Measurements from ENCODE around the gene CS.

Gene CS

DNA sequence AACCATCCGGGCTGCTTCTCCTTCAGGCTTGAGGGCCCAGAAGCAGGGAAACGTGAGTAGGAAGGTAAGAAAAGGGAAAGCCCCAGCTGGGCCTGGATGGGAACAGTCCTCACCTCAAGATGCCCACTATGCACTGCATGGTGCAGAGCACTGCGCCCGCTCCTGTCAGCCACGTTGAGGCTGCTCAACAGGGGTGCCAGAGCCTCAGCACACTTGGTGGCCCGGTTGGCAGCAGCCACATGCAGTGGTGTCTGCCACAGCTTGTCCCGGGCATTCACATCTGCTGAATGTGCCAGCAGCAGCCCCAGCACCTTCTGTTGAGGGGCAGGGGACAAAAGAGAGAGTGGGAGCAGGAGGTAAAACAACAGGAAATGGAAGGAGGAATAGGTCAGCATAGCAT, 44.5 kb downstream of the CS start:
- H3K27ac ChIP-seq (ENCODE audit: poor library complexity, severe bottlenecking), result no peak overlapping the region
- no peak for ATAC-seq (ENCODE audit: low read depth)
- no peaks in the 10 kb centered on the region for H3K9me3 ChIP-seq (ENCODE audit: severe bottlenecking)
- DNase-seq (ENCODE audit: low spot score), result no peak
- no peaks in the 10 kb centered on the region for H3K4me1 ChIP-seq (ENCODE audit: insufficient read depth, poor library complexity, severe bottlenecking)
- no peaks in the 10 kb centered on the region for H3K27me3 ChIP-seq (ENCODE audit: insufficient read depth, poor library complexity, severe bottlenecking)
- TF ChIP-seq CTCF (IDR thresholded peaks at IDR 0.05; ENCODE audit: poor library complexity, severe bottlenecking), result no peak
- H3K4me3 ChIP-seq (ENCODE audit: severe bottlenecking), result no peak overlapping the region
- peaks cover 60% of the 10 kb centered on the region for H3K36me3 ChIP-seq (ENCODE audit: low read depth)

DNA sequence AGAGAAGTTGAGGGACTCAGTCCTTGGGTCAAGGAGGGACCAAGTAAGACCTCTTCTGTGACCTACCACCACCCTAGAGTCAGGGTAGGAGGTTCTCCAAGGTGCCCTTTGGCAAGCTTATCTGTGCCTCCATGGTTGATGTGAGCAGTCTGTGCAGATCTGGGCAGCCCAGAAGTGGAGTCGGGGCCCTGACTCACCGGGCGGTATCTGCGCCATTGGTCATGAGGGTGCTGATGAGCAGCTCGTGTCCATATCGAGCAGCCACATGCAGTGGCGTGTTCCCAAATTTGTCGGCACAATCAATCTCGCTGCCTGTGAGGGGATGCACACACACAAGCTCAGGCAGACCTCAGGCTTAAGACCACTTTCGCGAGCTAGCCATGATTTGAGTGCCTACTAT, 47.0 kb downstream of the CS start:
- ATAC-seq (ENCODE audit: low read depth), result no peak
- Histone ChIP-seq H3K4me1 (ENCODE audit: insufficient read depth, poor library complexity, severe bottlenecking) (no peaks in the 10 kb centered on the region), H3K4me3 (ENCODE audit: severe bottlenecking) (no peak overlapping the region), H3K9me3 (ENCODE audit: severe bottlenecking) (no peaks in the 10 kb centered on the region), H3K27me3 (ENCODE audit: insufficient read depth, poor library complexity, severe bottlenecking) (no peaks in the 10 kb centered on the region), H3K36me3 (ENCODE audit: low read depth) (peaks cover 84% of the 10 kb centered on the region), H3K27ac (ENCODE audit: poor library complexity, severe bottlenecking) (no peak overlapping the region)
- TF ChIP-seq CTCF (IDR thresholded peaks at IDR 0.05; ENCODE audit: poor library complexity, severe bottlenecking), result no peak
- DNase-seq (ENCODE audit: low spot score), result no peak

DNA sequence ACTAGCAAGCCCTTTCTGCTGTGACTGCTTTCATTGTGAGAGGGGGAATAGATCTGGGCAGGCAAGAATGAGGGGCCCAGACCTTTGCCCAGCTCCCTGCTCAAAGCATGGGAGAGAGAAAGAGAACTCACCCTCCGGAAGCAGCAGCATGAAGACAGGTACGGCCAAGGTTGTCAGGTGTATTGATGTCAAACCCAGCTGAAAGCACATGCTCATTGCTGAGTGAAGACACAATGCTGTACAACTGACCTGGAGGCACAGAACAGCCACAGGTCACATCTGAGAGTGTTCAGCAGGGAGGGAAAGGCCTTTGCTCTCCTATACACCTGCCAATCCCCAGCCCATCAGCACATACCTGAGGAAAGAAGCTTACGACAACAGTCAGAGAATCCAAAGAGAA, 47.5 kb downstream of the CS start:
- Histone ChIP-seq H3K27ac (ENCODE audit: poor library complexity, severe bottlenecking) (no peak overlapping the region), H3K9me3 (ENCODE audit: severe bottlenecking) (no peaks in the 10 kb centered on the region), H3K27me3 (ENCODE audit: insufficient read depth, poor library complexity, severe bottlenecking) (no peaks in the 10 kb centered on the region), H3K4me1 (ENCODE audit: insufficient read depth, poor library complexity, severe bottlenecking) (no peaks in the 10 kb centered on the region), H3K36me3 (ENCODE audit: low read depth) (peaks cover 89% of the 10 kb centered on the region), H3K4me3 (ENCODE audit: severe bottlenecking) (no peak overlapping the region)
- no peak for ATAC-seq (ENCODE audit: low read depth)
- TF ChIP-seq CTCF (IDR thresholded peaks at IDR 0.05; ENCODE audit: poor library complexity, severe bottlenecking), result no peak
- no peak for DNase-seq (ENCODE audit: low spot score)

GRCh38 chr12:56248711-56249110, 51.4 kb downstream of the CS start:
- no peak for TF ChIP-seq CTCF (IDR thresholded peaks at IDR 0.05; ENCODE audit: poor library complexity, severe bottlenecking)
- H3K36me3 ChIP-seq (ENCODE audit: low read depth), result peaks cover 84% of the 10 kb centered on the region
- no peaks in the 10 kb centered on the region for H3K9me3 ChIP-seq (ENCODE audit: severe bottlenecking)
- DNase-seq (ENCODE audit: low spot score) (no peak), ATAC-seq (ENCODE audit: low read depth) (no peak; the same call in 2 of the 3 replicates)
- H3K27me3 ChIP-seq (ENCODE audit: insufficient read depth, poor library complexity, severe bottlenecking), result no peaks in the 10 kb centered on the region
- no peak overlapping the region for H3K27ac ChIP-seq (ENCODE audit: poor library complexity, severe bottlenecking)
- no peak overlapping the region for H3K4me3 ChIP-seq (ENCODE audit: severe bottlenecking)
- H3K4me1 ChIP-seq (ENCODE audit: insufficient read depth, poor library complexity, severe bottlenecking), result no peaks in the 10 kb centered on the region

DNA sequence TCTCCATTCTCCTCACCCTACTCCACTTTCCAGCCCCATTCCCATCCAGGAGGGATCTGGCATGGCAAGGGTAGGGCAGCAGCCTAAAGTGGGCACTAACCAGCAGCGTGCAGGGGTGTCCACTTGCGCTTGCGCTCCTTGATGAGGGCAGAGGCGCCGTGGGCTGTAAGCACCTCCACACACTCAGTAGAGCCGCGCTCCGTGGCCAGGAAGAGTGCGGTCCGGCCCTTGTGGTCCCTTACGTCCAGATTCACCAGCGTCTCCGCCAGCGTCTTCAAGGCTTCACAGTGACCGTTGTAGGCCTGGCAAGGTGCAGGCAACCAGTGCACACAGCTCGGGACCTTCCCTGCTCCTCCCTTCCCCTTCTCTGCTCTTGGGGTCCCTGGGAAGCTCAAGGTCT, 52.2 kb downstream of the CS start:
- DNase-seq (ENCODE audit: low spot score) (no peak), ATAC-seq (ENCODE audit: low read depth) (no peak; the same call in 2 of the 3 replicates)
- no peak for TF ChIP-seq CTCF (IDR thresholded peaks at IDR 0.05; ENCODE audit: poor library complexity, severe bottlenecking)
- Histone ChIP-seq H3K27me3 (ENCODE audit: insufficient read depth, poor library complexity, severe bottlenecking) (no peaks in the 10 kb centered on the region), H3K4me3 (ENCODE audit: severe bottlenecking) (no peak overlapping the region), H3K4me1 (ENCODE audit: insufficient read depth, poor library complexity, severe bottlenecking) (no peaks in the 10 kb centered on the region), H3K9me3 (ENCODE audit: severe bottlenecking) (no peaks in the 10 kb centered on the region), H3K27ac (ENCODE audit: poor library complexity, severe bottlenecking) (no peak overlapping the region), H3K36me3 (ENCODE audit: low read depth) (peaks cover 84% of the 10 kb centered on the region)

Measured in RWPE2 (cell line).